Measurements from ENCODE around the gene CHST2. TPM values are rescaled to one million over a fixed set of nuclear protein-coding genes. Genes with fewer than 3 reads are reported as not detected.

CHST2 gene
- total RNA-seq, 2 donors from 2014 or later: 2.3 to 4.8 TPM

DNA sequence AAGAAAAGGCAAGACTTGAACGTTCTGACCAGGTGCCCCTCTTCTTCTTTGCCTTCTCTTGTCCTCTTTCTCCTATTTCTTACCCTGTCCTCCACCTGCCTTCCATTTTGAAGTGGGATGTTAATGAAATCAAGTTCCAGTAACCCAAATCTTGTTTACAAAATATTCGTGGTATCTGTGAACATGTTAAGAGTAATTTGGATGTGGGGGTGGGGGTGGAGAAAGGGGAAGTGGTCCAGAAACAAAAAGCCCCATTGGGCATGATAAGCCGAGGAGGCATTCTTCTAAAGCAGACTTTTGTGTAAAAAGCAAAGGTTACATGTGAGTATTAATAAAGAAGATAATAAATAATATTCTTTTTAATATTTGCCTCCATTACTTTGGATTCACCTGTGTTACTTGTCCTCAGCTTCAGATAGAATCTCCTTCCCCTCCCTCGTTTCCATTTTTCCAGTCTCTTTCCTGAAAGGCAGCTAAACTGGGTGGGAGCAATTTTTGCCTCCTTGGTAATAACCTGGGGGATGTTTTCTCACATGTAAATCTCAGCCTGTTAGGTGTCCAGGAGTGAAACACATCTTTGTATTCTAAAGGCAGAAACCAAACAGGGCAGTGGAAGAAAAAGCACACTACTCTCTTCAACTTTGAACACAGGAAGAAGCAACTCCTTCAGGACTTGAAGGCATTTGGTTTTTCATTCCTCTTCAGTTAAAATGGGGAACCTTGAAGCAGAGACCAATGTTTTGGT lies 3.2 kb downstream of the CHST2 start:
- no peaks in the 10 kb centered on the region for H3K36me3 ChIP-seq

GRCh38 chr3:143123353-143123984 lies 3.9 kb downstream of the CHST2 start:
- H3K9me3 ChIP-seq: no peaks in the 10 kb centered on the region
- H3K4me1 ChIP-seq: peaks cover 0 to 18% of the 10 kb centered on the region in 2 donors
- no peak overlapping the region for H3K4me3 ChIP-seq
- TF ChIP-seq, protein P1, sequence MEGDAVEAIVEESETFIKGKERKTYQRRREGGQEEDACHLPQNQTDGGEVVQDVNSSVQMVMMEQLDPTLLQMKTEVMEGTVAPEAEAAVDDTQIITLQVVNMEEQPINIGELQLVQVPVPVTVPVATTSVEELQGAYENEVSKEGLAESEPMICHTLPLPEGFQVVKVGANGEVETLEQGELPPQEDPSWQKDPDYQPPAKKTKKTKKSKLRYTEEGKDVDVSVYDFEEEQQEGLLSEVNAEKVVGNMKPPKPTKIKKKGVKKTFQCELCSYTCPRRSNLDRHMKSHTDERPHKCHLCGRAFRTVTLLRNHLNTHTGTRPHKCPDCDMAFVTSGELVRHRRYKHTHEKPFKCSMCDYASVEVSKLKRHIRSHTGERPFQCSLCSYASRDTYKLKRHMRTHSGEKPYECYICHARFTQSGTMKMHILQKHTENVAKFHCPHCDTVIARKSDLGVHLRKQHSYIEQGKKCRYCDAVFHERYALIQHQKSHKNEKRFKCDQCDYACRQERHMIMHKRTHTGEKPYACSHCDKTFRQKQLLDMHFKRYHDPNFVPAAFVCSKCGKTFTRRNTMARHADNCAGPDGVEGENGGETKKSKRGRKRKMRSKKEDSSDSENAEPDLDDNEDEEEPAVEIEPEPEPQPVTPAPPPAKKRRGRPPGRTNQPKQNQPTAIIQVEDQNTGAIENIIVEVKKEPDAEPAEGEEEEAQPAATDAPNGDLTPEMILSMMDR (IDR thresholded peaks at IDR 0.05): no peak
- H3K27me3 ChIP-seq: peaks cover 0 to 7% of the 10 kb centered on the region in 2 donors
- H3K27ac ChIP-seq: no peak overlapping the region
- no peak for DNase-seq (ENCODE audit: low spot score)
- no peaks in the 10 kb centered on the region for H3K36me3 ChIP-seq

More for the DNA sequence above, 3.2 kb downstream of the CHST2 start:
- no peak overlapping the region for H3K4me3 ChIP-seq
- H3K27me3 ChIP-seq: peaks cover 0 to 7% of the 10 kb centered on the region in 2 donors
- TF ChIP-seq, protein P1 (IDR thresholded peaks at IDR 0.05): no peak
- H3K27ac ChIP-seq: no peak overlapping the region
- no peaks in the 10 kb centered on the region for H3K9me3 ChIP-seq
- peaks cover 0 to 18% of the 10 kb centered on the region in 2 donors for H3K4me1 ChIP-seq
- no peak for DNase-seq (ENCODE audit: low spot score)

DNA sequence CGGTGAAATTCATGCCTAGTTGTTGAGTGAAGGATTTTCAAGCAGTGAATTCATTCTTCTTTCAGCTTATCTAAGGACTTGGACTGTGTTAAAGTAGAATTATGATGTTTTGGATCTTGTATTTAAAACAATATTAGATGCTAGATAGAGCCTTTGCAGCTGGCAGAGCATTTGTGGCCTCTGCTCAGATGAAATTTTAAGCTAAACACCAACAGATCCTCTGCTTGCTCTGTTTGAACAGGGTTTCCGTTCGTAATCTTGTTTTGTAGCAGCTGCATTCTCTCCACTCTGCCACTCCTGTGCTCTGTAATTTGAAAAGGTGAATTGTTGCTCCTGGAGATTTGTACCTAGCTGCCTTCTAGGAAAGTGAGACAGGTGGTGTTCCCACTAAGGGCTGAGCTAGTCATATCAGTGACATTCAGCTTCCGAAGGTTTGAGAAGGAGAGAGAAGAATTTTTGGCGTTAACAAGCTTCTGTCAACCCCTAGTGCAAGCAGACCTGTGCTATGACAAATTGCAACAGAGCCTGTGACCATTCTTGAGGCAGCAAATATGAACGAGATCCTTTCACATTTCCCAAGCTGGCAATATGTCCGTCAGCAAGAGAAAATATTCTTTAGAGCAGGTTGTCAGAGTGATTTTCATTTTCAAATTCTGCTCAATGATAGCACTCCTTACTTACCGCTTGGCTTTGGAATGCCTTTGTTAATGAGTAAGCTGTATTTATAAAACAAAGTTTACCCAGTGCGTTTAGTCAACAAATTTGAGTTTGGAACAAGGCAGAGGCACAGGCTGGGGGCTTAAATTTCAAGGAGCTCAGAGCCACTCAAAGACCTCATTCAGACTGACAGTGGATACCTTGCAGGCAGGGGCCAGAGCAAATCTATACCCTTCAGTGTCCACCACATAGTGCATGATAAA lies 5.3 kb downstream of the CHST2 start:
- TF ChIP-seq, protein P1 (IDR thresholded peaks at IDR 0.05): no peak
- Histone ChIP-seq H3K4me3 (no peak overlapping the region), H3K36me3 (no peaks in the 10 kb centered on the region), H3K27ac (no peak overlapping the region), H3K27me3 (peaks cover 0 to 7% of the 10 kb centered on the region in 2 donors), H3K4me1 (peaks cover 0 to 14% of the 10 kb centered on the region in 2 donors), H3K9me3 (no peaks in the 10 kb centered on the region)
- no peak for DNase-seq (ENCODE audit: low spot score)

- Histone ChIP-seq H3K27ac (no peak overlapping the region), H3K4me1 (no peaks in the 10 kb centered on the region), H3K36me3 (no peaks in the 10 kb centered on the region), H3K4me3 (no peak overlapping the region), H3K27me3 (no peaks in the 10 kb centered on the region), H3K9me3 (no peaks in the 10 kb centered on the region)
- TF ChIP-seq, protein P1 (IDR thresholded peaks at IDR 0.05): no peak
- no peak for DNase-seq (ENCODE audit: low spot score)
These were observed 8.2 kb downstream of the CHST2 start for GRCh38 chr3:143127801-143128200.

DNA sequence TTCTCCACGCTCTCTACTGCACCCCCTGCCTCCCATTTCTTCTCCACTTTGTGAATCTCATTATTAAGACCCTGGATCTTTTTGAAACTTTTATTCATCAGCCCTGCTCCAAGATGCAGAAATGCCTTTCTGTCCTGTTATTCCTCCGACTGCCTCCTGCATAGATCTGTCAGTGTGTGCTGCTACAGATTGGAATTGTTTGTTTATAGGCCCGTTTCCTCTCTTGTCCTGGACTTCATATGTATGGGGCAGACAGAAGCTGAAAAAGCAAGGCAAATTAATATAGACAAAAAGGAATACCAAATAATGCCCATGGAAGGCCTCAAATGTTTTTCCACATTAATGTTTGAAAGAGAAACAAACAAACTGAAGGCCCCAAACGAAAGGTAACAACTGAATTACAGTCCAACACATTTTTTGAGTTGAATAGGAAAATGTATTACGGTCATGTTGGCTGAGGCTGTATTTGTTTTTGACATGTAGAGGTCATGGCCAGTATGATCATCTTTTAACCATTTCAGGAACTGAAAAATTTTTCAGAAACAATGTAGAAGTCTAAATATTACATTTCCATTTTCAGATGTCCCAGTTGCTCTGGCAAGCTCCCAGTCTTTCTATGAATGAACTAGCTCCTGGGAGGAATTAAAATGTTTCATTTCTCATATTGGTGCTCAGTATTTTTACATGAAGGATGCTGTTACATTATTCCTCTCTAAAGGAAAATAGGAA lies 8.8 kb downstream of the CHST2 start:
- H3K27ac ChIP-seq: no peak overlapping the region
- TF ChIP-seq, protein P1 (IDR thresholded peaks at IDR 0.05): no peak

More for the DNA sequence above, 8.8 kb downstream of the CHST2 start:
- Histone ChIP-seq H3K4me3 (no peak overlapping the region), H3K27me3 (no peaks in the 10 kb centered on the region), H3K4me1 (no peaks in the 10 kb centered on the region), H3K9me3 (no peaks in the 10 kb centered on the region), H3K36me3 (no peaks in the 10 kb centered on the region)
- DNase-seq (ENCODE audit: low spot score): no peak
